OCI-LY1 (cell line): Measurements from ENCODE around the gene CYTH4.

ENCODE experiments used
- CTCF ChIP-seq: fragments of 200-600 bp; sonication (generic), shearing (Covaris generic); IDR thresholded peaks from 2 replicates; pipeline ENCODE4 v1.5.1; 2017; ENCODE audit warnings: mild to moderate bottlenecking, antibody characterized with exemption, low read length, moderate library complexity, mixed read lengths
- EZH2 ChIP-seq: fragments of 200-600 bp; sonication (generic), shearing (Covaris generic); IDR thresholded peaks from 2 replicates; pipeline ENCODE4 v1.8.0; 2017; ENCODE audit warnings: borderline replicate concordance, mixed run types, mild to moderate bottlenecking, antibody characterized with exemption, low read length, moderate library complexity, mixed read lengths

- TF ChIP-seq CTCF (no peak), EZH2 (no peak)
These were observed 27.5 kb upstream of the CYTH4 start for GRCh38 chr22:37254867-37255233.
